Psoas muscle (tissue), 8 donors: Measurements from ENCODE around the gene FUBP1. TPM values are rescaled to one million over a fixed set of nuclear protein-coding genes. Genes with fewer than 3 reads are reported as not detected.

ENCODE experiments used
- ATAC-seq, 4 donors: fragments of 200-7000 bp; cut with Tn5 transposase; one replicate each; pipeline ENCODE4 v1.9.1; 2020; ENCODE audit warnings: moderate library complexity in 3 of 4, mild to moderate bottlenecking in 2 of 4
- DNase-seq, 2 donors: peaks; one replicate each; pipeline ENCODE4 v3.0.0-alpha.2; 2020
- H3K27ac ChIP-seq: fragments of 200-600 bp; one replicate; pipeline ENCODE4 v1.8.0; 2022
- H3K27me3 ChIP-seq, 3 donors: fragments of 200-600 bp in 1 of 3; one replicate each; pipeline versions ENCODE4 v1.6.1 to v1.8.0; 2013 to 2022; ENCODE audit warnings: low read length in 2 of 3, mild to moderate bottlenecking in 2 of 3, moderate library complexity in 1 of 3; ENCODE audit not compliant: insufficient read depth in 3 of 3
- H3K36me3 ChIP-seq, 2 donors: fragments of 200-600 bp in 1 of 2; one replicate each; pipeline versions ENCODE4 v1.6.1 to v1.8.0; 2013 to 2022; ENCODE audit warnings: low read depth in 1 of 2, mild to moderate bottlenecking in 1 of 2, moderate library complexity in 1 of 2; ENCODE audit not compliant: insufficient read depth in 1 of 2
- H3K4me1 ChIP-seq: fragments of 200-600 bp; one replicate; pipeline ENCODE4 v1.8.0; 2022
- H3K4me3 ChIP-seq: fragments of 200-600 bp; one replicate; pipeline ENCODE4 v1.8.0; 2022; ENCODE audit warnings: mild to moderate bottlenecking
- H3K9me3 ChIP-seq: fragments of 200-600 bp; one replicate; pipeline ENCODE4 v1.8.0; 2022
- CTCF ChIP-seq: fragments of 200-600 bp; IDR thresholded peaks from one replicate; pipeline ENCODE4 v1.8.0; 2022; ENCODE audit warnings: antibody characterized with exemption
- WGBS, 3 donors: extraction: QIAGEN DNeasy Blood & Tissue Kit; methylation state at CpG; one replicate each; pipeline versions ENCODE4 v1.1.6 to v1.1.7; 2013; 5-methylcytosine and 5-hydroxymethylcytosine counted together
- intact Hi-C, 2 donors: fragments of 100-400 bp; cut with DNase I; formaldehyde crosslinking; loops; one replicate each; pipeline versions ENCODE4 v1.11.0 to v1.14.2; 2022
- polyA plus RNA-seq, 3 donors: library from polyadenylated mRNA; stranded (reverse); fragments of 200-250 nt; gene quantifications; one replicate each; pipeline ENCODE4 v1.2.3, GENCODE V29; 2013
- total RNA-seq, 4 donors: library from RNA; stranded (reverse); fragmentation: NEBNext Ultra II Directional in 2 of 4; extraction: Animal tissue kit (Norgen Biotek cat#: 25700) in 2 of 4; gene quantifications; one replicate each; pipeline versions ENCODE4 v1.2.1 to v1.2.4, GENCODE V29; 2021 to 2023
- donor health status: healthy with polysubstance abuse.
- donor health status: DM: no; HTN: no; CAD: no; lungs with moderate emphysema.
- donor health status: Bipolar disorder and iron deficiency.
- donor health status: healthy.
- donor health status: DM: yes; HTN: yes; CAD: no.
- donor health status: DM: no; HTN: no; CAD: no.
- donor health status: DM: no; HTN: no; CAD: no.
- donor health status: DM: yes; HTN: yes; CAD: no.

The FUBP1 gene
- total and polyA plus RNA-seq, 7 donors: 24.1 to 72.1 (median 50.9) TPM

DNA sequence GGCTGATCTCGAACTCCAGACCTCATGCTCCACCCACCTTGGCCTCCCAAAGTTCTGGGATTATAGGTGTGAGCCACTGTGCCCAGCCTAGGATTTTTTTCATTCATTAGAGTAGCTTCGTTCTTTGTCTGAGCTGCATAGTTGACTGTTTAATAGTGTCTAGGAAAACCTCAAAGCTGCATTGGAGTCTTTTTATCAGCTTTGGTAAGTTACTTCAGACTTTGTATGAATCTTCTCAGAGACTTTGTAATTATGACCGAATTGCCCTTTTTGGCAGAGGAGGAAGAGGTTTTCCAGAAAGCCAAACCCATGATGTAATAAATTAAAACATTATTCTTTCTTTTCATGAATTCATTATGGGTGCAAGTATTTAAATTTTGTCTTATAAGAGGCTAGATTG lies 31.0 kb upstream of the FUBP1 start:
- Histone ChIP-seq H3K27me3 (no peaks in the 10 kb centered on the region), H3K4me3 (peak overlapping the region; percentile 69), H3K9me3 (no peaks in the 10 kb centered on the region), H3K27ac (peak overlapping the region; percentile 61), H3K36me3 (peaks cover 0 to 22% of the 10 kb centered on the region in 2 donors), H3K4me1 (peaks cover 56% of the 10 kb centered on the region)
- WGBS, 3 donors: 15 to 47% (median 26%) methylated on average over 3 of the region's 3 CpGs
- TF ChIP-seq CTCF: no peak
- no peak for ATAC-seq
- DNase-seq: no peak
- intact Hi-C loops: loop anchor here (5.0 to 10.0 kb wide), 4 partner anchors 37 to 105 kb away; partner anchors contain the start of gene GIPC2 (in 2 of the 2)

DNA sequence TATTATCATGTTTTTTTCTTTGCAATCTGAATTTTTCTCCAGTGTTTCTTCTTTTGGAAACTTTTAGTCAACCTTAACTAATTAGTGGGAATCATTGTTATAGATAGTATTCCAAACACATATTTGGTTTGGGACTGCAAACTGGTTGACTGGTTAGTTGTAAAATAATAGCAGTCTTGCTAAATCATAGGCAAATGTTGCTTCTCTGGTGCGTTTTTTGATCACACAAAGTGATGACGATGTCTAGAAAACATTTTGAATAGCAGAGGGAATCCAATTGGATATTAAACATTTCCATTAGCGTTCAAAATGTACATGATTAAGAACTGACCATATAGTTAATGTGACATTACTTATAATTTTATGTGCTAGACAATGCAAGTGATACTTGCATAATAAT lies 30.4 kb upstream of the FUBP1 start:
- H3K27me3 ChIP-seq: no peaks in the 10 kb centered on the region
- intact Hi-C loops: loop anchor here (5.0 to 10.0 kb wide), 3 partner anchors 53 to 106 kb away; no protein-coding TSS in a partner anchor
- no peaks in the 10 kb centered on the region for H3K9me3 ChIP-seq
- ATAC-seq (no peak), DNase-seq (no peak)
- TF ChIP-seq CTCF: no peak
- H3K4me1 ChIP-seq: peaks cover 51% of the 10 kb centered on the region
- peak overlapping the region; percentile 69 for H3K4me3 ChIP-seq
- 46 to 57% (median 50%) methylated on average over 3 of the region's 3 CpGs for WGBS, 3 donors
- H3K27ac ChIP-seq: peak overlapping the region; percentile 61
- H3K36me3 ChIP-seq: peaks cover 0 to 16% of the 10 kb centered on the region in 2 donors

- no peak for TF ChIP-seq CTCF
- peak overlapping the region; percentile 69 for H3K4me3 ChIP-seq
- no peak for DNase-seq
- H3K4me1 ChIP-seq: peaks cover 49% of the 10 kb centered on the region
- intact Hi-C loops: loop anchor here (5.0 to 10.0 kb wide), 3 partner anchors 54 to 107 kb away; no protein-coding TSS in a partner anchor
- ATAC-seq: no peak
- 51 to 58% (median 51%) methylated on average over 4 of the region's 4 CpGs for WGBS, 3 donors
- H3K27ac ChIP-seq: peak overlapping the region; percentile 95
- H3K36me3 ChIP-seq: peaks cover 0 to 2% of the 10 kb centered on the region in 2 donors
- H3K9me3 ChIP-seq: no peaks in the 10 kb centered on the region
- no peaks in the 10 kb centered on the region for H3K27me3 ChIP-seq
Observed at GRCh38 chr1:78007677-78008341, 28.9 kb upstream of the FUBP1 start.

- no peaks in the 10 kb centered on the region for H3K27me3 ChIP-seq
- peaks cover 47% of the 10 kb centered on the region for H3K4me1 ChIP-seq
- H3K36me3 ChIP-seq: no peaks in the 10 kb centered on the region
- intact Hi-C loops: loop anchor here (5.0 to 10.0 kb wide), 3 partner anchors 56 to 108 kb away; no protein-coding TSS in a partner anchor
- TF ChIP-seq CTCF: no peak
- peak overlapping the region; percentile 69 for H3K4me3 ChIP-seq
- H3K9me3 ChIP-seq: no peaks in the 10 kb centered on the region
- ATAC-seq: no peak
- no peak for DNase-seq
- H3K27ac ChIP-seq: peak overlapping the region; percentile 95
Observed at GRCh38 chr1:78006521-78006920, 27.6 kb upstream of the FUBP1 start.
